GM23338 (cell line): ENCODE measurements around the gene HCN2. TPM values are rescaled to one million over a fixed set of nuclear protein-coding genes. Genes with fewer than 3 reads are reported as not detected.

Source experiments
- ATAC-seq: fragments of 200-7000 bp; cut with Tn5 transposase; 3 replicates; pipeline ENCODE4 v1.9.1; 2020
- DNase-seq: peaks from one replicate; pipeline ENCODE4 v3.0.0-alpha.2; 2015; ENCODE audit warnings: low spot score
- H2AFZ ChIP-seq: fragments of 200-600 bp; sonication (generic); 2 replicates; pipeline ENCODE4 v1.8.0; 2016; ENCODE audit warnings: antibody characterized with exemption, mild to moderate bottlenecking, moderate library complexity
- H3F3A ChIP-seq: fragments of 200-600 bp; sonication (generic); replicated peaks from 2 replicates; pipeline ENCODE4 v1.8.0; 2017; ENCODE audit warnings: antibody characterized with exemption, mixed run types, low read depth
- H3K27ac ChIP-seq: fragments of 200-600 bp; sonication (generic); 2 replicates; pipeline ENCODE4 v1.6.1; 2016; ENCODE audit warnings: low read depth
- H3K27me3 ChIP-seq: fragments of 200-600 bp; sonication (generic); 2 replicates; pipeline ENCODE4 v1.8.0; 2016; ENCODE audit warnings: mild to moderate bottlenecking, mixed run types, moderate library complexity; ENCODE audit not compliant: insufficient read depth
- H3K36me3 ChIP-seq: fragments of 200-600 bp; sonication (generic); 2 replicates; pipeline ENCODE4 v1.8.0; 2016; ENCODE audit warnings: mild to moderate bottlenecking; ENCODE audit not compliant: insufficient read depth
- H3K4me1 ChIP-seq: fragments of 200-600 bp; sonication (generic); 2 replicates; pipeline ENCODE4 v1.8.0; 2016; ENCODE audit warnings: mild to moderate bottlenecking, moderate library complexity; ENCODE audit not compliant: insufficient read depth
- H3K4me2 ChIP-seq: fragments of 200-600 bp; sonication (generic); 2 replicates; pipeline ENCODE4 v1.7.1; 2017; ENCODE audit warnings: mixed run types
- H3K4me3 ChIP-seq: fragments of 200-600 bp; sonication (generic); 2 replicates; pipeline ENCODE4 v1.6.1; 2016; ENCODE audit warnings: mixed run types
- H3K79me2 ChIP-seq: fragments of 200-600 bp; sonication (generic); replicated peaks from 2 replicates; pipeline ENCODE4 v1.8.0; 2017; ENCODE audit warnings: mild to moderate bottlenecking; ENCODE audit not compliant: insufficient read depth
- H3K9me2 ChIP-seq: fragments of 200-600 bp; sonication (generic); 2 replicates; pipeline ENCODE4 v1.8.0; 2017; ENCODE audit not compliant: insufficient read depth
- H4K20me1 ChIP-seq: fragments of 200-600 bp; sonication (generic); replicated peaks from 2 replicates; pipeline ENCODE4 v1.8.0; 2017; ENCODE audit warnings: mild to moderate bottlenecking; ENCODE audit not compliant: insufficient read depth
- H3K27ac Mint-ChIP-seq: 2 replicates; pipeline ENCODE4 v1.8.0; 2020; ENCODE audit warnings: inconsistent platforms, mild to moderate bottlenecking, moderate library complexity, mixed read lengths
- H3K27me3 Mint-ChIP-seq: 3 replicates; pipeline ENCODE4 v1.8.0; 2022; ENCODE audit warnings: low read depth, mild to moderate bottlenecking, moderate library complexity, mixed read lengths, inconsistent platforms; ENCODE audit not compliant: insufficient read depth, poor library complexity
- H3K36me3 Mint-ChIP-seq: 3 replicates; pipeline ENCODE4 v1.8.0; 2021; ENCODE audit warnings: low read depth, mild to moderate bottlenecking, inconsistent platforms, moderate library complexity, mixed read lengths
- H3K4me1 Mint-ChIP-seq: 3 replicates; pipeline ENCODE4 v1.8.0; 2020; ENCODE audit warnings: mild to moderate bottlenecking, inconsistent platforms, mixed read lengths
- H3K4me3 Mint-ChIP-seq: 3 replicates; pipeline ENCODE4 v1.8.0; 2021; ENCODE audit warnings: moderate library complexity, mild to moderate bottlenecking, inconsistent platforms, mixed read lengths
- H3K9me3 Mint-ChIP-seq: 3 replicates; pipeline ENCODE4 v1.8.0; 2020; ENCODE audit warnings: moderate library complexity, mild to moderate bottlenecking, inconsistent platforms, mixed read lengths
- CREB1 ChIP-seq: fragments of 250-450 bp; sonication (Bioruptor Pico); IDR thresholded peaks from 2 replicates; pipeline ENCODE4 v1.5.0; 2020; ENCODE audit warnings: low read depth, mild to moderate bottlenecking, moderate library complexity
- EZH2 ChIP-seq: fragments of 200-600 bp; sonication (generic); IDR thresholded peaks from one replicate; pipeline ENCODE4 v1.8.0; 2017; ENCODE audit warnings: antibody characterized with exemption, mild to moderate bottlenecking, low read depth; ENCODE audit not compliant: unreplicated experiment
- EZH2phosphoT487 ChIP-seq: fragments of 200-600 bp; sonication (generic); IDR thresholded peaks from one replicate; pipeline ENCODE4 v1.8.1; 2018; ENCODE audit warnings: antibody characterized with exemption; ENCODE audit not compliant: unreplicated experiment
- JUNB ChIP-seq: IDR thresholded peaks from one replicate; pipeline ENCODE4 v1.6.1; 2016; ENCODE audit warnings: antibody characterized with exemption; ENCODE audit not compliant: unreplicated experiment
- STAT1 ChIP-seq: IDR thresholded peaks from one replicate; pipeline ENCODE4 v1.6.1; 2016; ENCODE audit warnings: antibody characterized with exemption; ENCODE audit not compliant: unreplicated experiment
- ZNF331 ChIP-seq: fragments of 250-450 bp; sonication (Bioruptor Pico); IDR thresholded peaks from 2 replicates; pipeline ENCODE4 v1.5.0; 2020; ENCODE audit warnings: low read depth, mild to moderate bottlenecking, moderate library complexity
- ZNF462 ChIP-seq: fragments of 250-450 bp; sonication (Bioruptor Pico); IDR thresholded peaks from 2 replicates; pipeline ENCODE4 v1.5.0; 2020; ENCODE audit warnings: mild to moderate bottlenecking, moderate library complexity
- polyA plus RNA-seq: library from polyadenylated mRNA; unstranded; fragments of >200 nt; fragmentation: Nextera tagmentation; extraction: Ambion mirVana; gene quantifications from 2 replicates; pipeline ENCODE4 v1.2.1, GENCODE V29; 2016
- total RNA-seq: library from RNA; depleted of rRNA; stranded (reverse); fragments of >200 nt; shearing (Covaris generic); gene quantifications from 2 replicates; pipeline ENCODE4 v1.2.3, GENCODE V29; 2014
- TF ChIP-seq, protein P1 (sequence below): IDR thresholded peaks from one replicate; pipeline ENCODE4 v1.6.1; 2018; ENCODE audit warnings: antibody characterized with exemption; ENCODE audit not compliant: unreplicated experiment

Gene HCN2
- total and polyA plus RNA-seq, 2 experiments from 2014 or later = 0.06 to 2.9 TPM

DNA sequence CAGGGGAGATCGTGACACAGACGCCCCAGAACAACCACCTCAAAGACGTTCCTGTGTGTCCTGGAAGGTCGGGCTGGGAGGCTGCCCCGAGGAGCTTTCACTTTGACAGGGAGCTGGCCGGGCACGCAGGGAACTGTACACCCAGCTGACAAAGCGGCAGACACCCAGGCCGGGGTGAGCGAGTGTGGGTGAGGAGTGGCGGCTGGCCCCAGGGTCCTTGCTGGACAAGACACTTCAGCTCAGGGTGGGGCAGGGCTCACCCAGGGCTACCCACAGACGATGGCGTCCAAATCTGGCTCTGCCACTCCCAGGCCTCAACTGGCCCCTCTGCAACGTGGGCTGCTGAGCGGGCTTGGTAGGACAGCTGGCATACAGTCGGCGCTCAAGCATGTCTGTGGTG, 52.0 kb downstream of the HCN2 start (continued):
- TF ChIP-seq, protein P1, sequence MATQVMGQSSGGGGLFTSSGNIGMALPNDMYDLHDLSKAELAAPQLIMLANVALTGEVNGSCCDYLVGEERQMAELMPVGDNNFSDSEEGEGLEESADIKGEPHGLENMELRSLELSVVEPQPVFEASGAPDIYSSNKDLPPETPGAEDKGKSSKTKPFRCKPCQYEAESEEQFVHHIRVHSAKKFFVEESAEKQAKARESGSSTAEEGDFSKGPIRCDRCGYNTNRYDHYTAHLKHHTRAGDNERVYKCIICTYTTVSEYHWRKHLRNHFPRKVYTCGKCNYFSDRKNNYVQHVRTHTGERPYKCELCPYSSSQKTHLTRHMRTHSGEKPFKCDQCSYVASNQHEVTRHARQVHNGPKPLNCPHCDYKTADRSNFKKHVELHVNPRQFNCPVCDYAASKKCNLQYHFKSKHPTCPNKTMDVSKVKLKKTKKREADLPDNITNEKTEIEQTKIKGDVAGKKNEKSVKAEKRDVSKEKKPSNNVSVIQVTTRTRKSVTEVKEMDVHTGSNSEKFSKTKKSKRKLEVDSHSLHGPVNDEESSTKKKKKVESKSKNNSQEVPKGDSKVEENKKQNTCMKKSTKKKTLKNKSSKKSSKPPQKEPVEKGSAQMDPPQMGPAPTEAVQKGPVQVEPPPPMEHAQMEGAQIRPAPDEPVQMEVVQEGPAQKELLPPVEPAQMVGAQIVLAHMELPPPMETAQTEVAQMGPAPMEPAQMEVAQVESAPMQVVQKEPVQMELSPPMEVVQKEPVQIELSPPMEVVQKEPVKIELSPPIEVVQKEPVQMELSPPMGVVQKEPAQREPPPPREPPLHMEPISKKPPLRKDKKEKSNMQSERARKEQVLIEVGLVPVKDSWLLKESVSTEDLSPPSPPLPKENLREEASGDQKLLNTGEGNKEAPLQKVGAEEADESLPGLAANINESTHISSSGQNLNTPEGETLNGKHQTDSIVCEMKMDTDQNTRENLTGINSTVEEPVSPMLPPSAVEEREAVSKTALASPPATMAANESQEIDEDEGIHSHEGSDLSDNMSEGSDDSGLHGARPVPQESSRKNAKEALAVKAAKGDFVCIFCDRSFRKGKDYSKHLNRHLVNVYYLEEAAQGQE = no peak
- no peak for TF ChIP-seq CREB1
- TF ChIP-seq EZH2phosphoT487 = no peak
- no peak for TF ChIP-seq JUNB

GRCh38 chr19:642767-643727, 53.4 kb downstream of the HCN2 start:
- no peaks in the 10 kb centered on the region for H3K79me2 ChIP-seq
- H4K20me1 ChIP-seq = no peaks in the 10 kb centered on the region; the same call in none of the 2 replicates
- H3K4me2 ChIP-seq = no peak overlapping the region
- peaks cover 9% of the 10 kb centered on the region; the same call in 1 of the 2 replicates for H3K27me3 ChIP-seq
- DNase-seq (no peak), ATAC-seq (no peak)
- H3K4me1 Mint-ChIP-seq = peaks cover 4% of the 10 kb centered on the region; the same call in 2 of the 3 replicates
- H3K27ac Mint-ChIP-seq = no peak overlapping the region
- H3K4me1 ChIP-seq = no peaks in the 10 kb centered on the region
- no peaks in the 10 kb centered on the region; the same call in 2 of the 3 replicates for H3K9me3 Mint-ChIP-seq
- H3K4me3 Mint-ChIP-seq = no peak overlapping the region
- H3F3A ChIP-seq = no peaks in the 10 kb centered on the region
- no peak overlapping the region for H3K27ac ChIP-seq
- no peak overlapping the region for H2AFZ ChIP-seq
- H3K4me3 ChIP-seq = no peak overlapping the region
- no peaks in the 10 kb centered on the region for H3K9me2 ChIP-seq
- peaks cover 24% of the 10 kb centered on the region for H3K27me3 Mint-ChIP-seq
- H3K36me3 ChIP-seq = 0 out of 2 replicates have a peak, but pooled peaks cover 5% of the 10 kb centered on the region
- peaks cover 11% of the 10 kb centered on the region; the same call in 2 of the 3 replicates for H3K36me3 Mint-ChIP-seq
- no peak for TF ChIP-seq STAT1
- TF ChIP-seq ZNF331 (CRISPR knock-in tag) = no peak
- no peak for TF ChIP-seq JUNB
- no peak for TF ChIP-seq EZH2
- TF ChIP-seq, protein P1 = no peak
- TF ChIP-seq ZNF462 (CRISPR knock-in tag) = no peak
